ENCODE data around the gene RNASEL.

Gene RNASEL

DNA sequence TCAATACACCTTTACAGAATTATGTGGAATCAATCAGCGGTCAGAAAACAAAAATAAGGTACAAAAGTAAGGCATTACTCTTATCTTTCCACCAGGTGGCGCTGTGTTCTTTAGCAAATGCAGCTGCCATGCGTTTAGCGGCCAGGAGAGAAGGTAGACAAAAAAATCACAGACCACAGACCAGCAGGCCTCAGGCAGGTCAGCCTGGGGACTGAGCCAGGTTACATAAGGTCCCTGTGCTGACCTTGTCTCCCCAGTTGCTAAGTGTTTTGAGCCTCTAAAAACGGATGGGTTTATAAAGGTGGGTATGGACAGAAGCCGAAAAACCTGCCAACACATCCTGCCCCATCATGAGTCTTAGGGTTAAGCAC is 12.3 kb upstream of the RNASEL start:
- in situ Hi-C loops (cut with HindIII; ENCODE audit: low sequenced_read_pairs): no loop called here

DNA sequence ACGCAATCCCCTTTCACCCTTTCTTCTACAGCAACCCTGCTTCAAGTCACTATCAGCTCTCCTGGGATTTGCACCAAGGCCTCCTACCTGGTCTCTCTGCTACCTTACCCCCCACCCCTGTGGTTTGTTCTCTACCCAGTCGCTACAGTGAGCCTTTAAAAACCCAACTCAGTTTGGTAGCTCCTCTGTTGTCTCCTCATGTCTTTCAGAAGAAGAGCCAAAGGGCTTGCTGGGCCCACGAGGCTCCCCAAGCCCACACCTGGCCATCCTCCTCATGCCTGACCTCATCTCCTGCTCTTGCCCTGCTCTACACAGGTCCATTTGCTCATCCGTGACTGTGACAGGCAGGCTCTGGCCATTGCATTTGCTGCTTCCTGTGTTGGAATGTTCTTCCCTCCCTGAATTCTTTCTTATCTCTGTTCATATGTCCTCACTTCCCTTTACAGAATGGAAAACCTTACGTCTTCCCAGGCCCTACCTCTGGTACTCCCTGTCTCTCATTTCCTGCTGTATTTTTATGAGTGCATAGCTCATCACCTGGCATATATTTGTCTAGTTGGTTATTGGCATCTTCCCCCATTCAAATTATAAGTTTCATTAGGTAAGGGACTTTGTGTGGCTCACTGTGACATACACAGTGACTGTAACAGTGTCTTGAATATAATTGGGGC is 11.8 kb upstream of the RNASEL start:
- in situ Hi-C loops (cut with HindIII; ENCODE audit: low sequenced_read_pairs): no loop called here

DNA sequence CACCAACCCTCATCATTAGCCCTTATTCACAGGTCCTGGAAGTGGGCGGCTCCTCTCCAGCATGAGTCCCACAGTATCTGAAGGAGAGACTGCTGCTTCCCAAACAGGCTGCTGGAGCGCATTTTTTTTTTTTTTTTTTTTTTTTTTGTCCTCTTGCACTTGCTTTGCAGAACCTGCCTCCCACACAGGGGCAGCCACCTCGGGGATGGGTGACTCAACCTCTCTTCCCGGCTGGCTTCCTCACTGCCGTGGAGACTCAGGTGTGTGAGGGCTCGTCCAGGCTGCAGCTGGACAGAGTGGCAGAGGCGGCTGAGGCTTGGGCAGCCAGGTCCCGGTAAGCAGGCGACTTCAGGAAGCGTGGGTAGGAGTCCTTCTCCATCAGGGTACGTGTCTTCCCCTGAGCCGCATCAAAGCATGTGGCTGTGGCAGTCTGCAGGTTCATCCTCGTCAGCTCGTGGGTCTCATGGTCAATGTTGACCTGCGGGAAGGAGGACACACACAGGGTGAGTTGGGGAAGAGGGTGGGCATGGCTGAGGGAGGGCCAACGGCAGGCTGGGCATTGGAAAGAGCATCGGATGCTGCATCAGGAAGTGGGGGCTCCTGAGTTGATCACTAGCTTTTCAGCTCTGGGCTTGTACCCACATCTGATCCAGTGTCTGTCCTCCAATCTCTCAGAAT is 11.1 kb upstream of the RNASEL start:
- in situ Hi-C loops (cut with HindIII; ENCODE audit: low sequenced_read_pairs): no loop called here

DNA sequence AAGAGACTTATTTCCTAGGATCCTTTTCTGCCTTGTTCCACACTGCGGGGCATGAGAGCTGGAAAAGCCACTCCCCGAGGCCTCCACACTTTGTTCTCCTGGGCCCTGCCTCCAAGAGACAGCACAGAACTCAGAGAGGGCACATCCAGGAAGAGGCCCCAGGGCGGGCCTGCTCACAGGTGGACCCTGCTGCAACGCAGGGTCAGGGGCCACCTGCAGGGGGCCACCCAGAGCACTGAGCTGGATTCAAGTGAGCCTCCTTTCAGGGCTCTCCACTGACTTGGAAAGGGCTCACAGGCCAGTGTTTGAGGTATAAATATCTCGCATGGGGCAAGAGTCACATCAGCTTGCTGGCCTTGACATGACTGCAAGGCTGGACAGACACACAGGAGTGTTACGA is 10.3 kb upstream of the RNASEL start:
- in situ Hi-C loops (cut with HindIII; ENCODE audit: low sequenced_read_pairs): loop anchor here (5.0 kb wide), 2 partner anchors 83 to 183 kb away; partner anchors contain the start of gene RGS8

DNA sequence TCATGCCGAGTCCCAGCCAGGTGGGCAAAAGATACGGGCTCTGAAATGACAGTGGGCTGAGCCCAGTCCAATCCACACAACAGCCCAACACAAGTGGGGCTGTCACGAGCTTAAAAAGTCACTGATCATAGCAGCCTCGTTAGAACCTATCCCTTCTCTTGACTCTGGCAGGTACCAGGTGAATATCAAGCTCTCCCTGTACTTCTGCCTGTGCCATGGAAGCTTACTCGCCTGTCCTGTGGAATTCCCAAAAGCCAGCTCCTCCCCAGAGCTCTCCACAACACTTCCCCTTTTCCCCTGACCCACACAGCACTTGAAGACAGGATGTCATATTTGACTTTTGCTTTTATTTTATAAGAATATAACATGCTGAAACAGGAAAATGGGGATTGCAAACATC is 9.2 kb upstream of the RNASEL start:
- in situ Hi-C loops (cut with HindIII; ENCODE audit: low sequenced_read_pairs): loop anchor here (5.0 kb wide), 2 partner anchors 84 to 184 kb away; partner anchors contain the start of gene RGS8

DNA sequence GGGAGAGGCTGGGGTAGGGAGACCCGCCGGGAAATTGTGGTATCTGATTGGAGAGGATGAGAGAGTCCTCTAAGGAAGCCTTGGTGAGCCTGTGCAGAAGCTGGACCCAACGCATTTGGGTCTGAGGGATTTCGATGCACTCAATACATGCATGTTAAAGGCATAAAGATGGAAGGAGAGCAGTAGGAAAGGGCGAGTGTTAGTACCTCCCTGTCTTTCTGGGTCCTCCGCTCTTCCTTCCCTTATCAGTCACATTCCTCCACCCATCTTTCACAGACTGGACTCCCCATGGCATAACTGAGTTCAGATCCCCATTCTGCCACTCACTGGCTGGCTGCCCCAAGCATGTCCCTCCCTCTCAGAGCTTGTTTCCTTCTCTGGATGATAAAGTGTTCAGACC is 7.9 kb upstream of the RNASEL start:
- in situ Hi-C loops (cut with HindIII; ENCODE audit: low sequenced_read_pairs): loop anchor here (5.0 kb wide), 2 partner anchors 85 to 185 kb away; partner anchors contain the start of gene RGS8

DNA sequence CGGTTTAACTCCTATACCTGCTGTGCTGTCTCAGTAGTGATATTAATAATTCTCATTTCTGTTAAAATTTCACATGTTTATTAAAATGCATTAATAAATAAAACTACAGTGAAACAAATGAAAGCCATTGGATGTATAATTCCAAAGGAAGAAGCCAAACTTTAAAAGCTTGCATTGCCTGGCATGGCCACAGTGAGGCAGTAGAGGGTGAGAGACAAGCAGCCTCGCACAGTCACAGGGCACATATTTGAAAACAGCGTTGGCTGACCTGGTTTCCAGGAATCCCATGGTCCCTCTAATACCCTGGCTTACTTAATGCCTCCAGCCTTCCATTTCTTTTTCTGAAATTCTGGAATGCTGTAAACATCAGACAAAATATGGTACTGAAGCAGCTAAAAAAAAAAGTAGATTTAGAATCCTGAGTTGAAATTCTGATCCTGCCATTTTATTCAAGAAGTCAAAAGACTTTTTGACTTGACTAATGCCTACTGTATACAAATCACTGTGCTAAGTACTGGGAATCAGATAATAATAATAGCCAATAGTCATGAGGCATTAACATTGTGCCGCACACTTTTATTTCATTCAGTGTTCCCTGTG is 6.7 kb upstream of the RNASEL start:
- in situ Hi-C loops (cut with HindIII; ENCODE audit: low sequenced_read_pairs): loop anchor here (5.0 kb wide), 2 partner anchors 87 to 187 kb away; partner anchors contain the start of gene RGS8

DNA sequence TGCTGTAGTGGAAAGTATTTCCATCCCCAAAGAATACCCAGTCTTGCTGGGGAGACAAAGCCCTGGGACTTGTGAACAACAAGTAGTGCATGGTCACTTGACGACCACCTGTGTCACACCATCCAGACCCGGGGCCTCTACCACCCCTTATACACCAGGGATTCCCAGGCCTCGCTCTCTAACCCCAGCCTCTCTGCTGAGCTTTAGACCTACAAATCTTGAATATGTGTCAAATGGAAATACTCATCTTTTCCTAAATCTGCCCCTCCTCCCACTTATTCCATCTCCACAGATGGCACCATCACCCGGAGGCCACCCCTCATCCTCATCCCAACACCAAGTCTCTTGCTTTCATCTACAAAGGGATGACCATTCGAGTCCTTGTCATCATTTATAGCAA is 875 bp upstream of the RNASEL start:
- in situ Hi-C loops (cut with HindIII; ENCODE audit: low sequenced_read_pairs): no loop called here

DNA sequence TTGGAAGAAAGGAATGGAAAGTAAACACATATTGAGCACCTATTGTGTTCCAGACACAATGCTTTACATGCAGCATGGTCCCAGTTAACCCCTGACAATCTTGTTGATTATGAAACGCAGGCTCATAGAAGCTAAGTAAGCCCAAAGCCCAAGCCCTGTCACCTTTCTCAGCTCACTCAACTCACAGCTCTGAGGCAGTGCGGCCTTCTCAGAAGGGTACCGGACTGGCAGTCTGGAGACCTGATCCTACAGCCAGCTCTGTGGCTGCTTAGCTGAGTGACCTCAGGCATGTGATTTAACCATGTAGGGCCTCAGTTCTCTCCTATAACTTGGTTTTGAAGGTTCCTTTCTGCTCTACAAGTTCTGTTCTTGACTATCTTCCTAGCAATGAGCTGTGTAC is 464 bp upstream of the RNASEL start:
- in situ Hi-C loops (cut with HindIII; ENCODE audit: low sequenced_read_pairs): no loop called here

DNA sequence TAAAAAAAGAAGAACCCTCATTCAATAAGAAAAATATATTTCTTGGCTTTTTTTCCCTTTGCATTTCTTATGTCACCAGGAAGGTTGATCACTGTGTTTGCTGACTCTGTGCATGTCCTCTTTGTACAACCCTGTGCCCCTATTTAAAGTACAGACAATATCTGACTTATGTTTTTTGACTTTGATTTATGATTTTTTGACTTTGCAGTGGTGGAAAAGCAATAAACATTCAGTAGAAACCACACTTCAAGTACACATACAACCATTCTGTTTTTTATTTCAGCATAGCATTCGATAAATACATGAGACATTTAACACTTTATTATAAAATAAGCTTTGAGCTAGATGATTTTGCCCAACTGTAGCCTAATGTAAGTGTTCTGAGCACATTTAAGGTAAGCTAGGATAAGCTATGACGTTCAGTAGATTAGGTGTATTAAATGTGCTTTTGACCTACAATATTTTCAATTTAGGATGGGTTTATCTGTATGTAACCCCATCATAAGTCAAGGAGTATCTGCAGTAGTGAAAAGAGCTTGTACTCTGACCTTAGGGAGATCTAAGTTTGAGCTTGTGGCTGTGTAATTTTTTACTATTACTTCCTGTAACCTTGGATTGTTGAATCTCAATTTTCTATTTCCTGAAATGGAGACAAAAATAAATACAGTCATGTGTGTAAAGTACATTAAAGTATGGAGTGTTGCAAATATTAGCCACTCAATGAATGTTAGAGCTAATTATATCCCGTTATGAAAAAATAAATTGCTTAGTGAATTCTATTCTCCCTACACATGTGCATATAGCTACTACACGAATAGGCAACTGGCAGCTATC is 1.2 kb downstream of the RNASEL start:
- in situ Hi-C loops (cut with HindIII; ENCODE audit: low sequenced_read_pairs): no loop called here

DNA sequence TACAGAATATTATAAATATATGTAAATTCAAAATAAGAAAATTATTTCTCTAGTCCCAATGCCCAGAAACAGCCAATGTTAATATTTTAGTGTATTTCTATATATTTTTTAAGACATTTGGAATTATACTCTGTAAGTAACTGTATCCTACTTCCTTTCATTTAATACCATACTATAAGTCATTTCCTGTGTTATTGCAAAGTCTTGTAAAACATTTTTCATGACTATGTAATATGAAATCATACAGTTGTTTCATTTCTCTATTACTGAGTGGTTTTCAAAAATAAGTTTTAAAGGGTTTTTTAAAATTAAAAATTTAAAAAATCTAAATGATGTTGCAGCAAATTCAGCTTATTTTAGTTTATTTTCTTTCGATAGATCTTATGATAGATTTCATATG is 2.0 kb downstream of the RNASEL start:
- in situ Hi-C loops (cut with HindIII; ENCODE audit: low sequenced_read_pairs): no loop called here

DNA sequence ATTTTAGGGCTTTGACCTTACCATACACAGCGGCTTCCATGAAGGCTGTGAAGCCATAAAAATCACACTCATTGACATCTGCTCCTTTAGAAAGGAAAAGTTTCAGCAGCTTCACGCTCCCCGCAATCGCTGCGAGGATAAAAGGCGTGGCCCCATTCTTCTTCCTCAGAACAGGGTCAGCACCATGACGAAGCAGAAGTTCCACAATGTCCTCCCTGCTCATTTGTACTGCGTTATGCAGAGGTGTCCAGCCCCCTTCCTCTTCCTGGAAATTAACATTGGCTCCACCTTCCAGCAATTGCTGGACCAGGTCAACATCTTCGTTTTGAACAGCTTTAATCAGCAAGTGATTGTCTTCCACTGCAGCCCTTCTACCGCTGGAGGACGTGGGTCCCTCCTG is 2.7 kb downstream of the RNASEL start:
- in situ Hi-C loops (cut with HindIII; ENCODE audit: low sequenced_read_pairs): no loop called here

DNA sequence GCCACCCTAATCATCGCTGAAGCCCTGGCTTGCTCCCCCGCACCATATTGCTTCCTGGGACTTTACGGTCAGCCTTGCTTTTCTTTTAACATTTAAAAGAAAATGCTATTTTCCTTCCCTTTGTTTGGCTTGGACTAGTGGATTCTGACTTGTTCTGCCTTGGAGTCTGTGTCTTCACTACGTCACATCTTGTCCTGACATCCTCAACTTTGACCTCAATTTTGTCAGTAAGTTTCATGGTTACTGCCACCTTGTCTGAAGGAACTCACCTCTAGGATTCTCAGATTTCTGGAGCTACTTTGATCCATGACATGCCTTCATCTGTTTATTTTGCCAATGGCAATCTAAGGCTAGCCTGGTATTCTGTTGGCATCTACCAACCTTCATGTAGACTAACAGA is 4.3 kb downstream of the RNASEL start:
- in situ Hi-C loops (cut with HindIII; ENCODE audit: low sequenced_read_pairs): no loop called here

DNA sequence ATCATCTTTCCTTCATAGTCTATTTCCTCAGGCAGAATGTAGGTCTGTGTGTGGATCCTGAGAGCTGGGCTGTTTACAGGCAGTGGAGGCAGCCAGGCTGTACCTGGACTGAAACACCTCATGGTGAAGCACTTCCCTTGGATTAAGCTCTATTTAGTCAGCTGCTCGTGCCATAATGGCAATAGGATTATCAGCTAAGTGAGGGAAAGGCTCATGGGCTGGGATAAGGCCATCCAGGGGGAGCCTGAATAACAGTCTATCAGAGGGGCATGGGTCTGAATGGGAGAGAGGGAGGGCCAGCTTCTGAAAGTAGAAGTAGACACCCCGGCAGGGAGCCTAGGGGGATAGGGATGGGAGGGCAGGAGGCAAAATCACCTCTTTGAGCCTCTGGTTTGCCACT is 8.3 kb downstream of the RNASEL start:
- in situ Hi-C loops (cut with HindIII; ENCODE audit: low sequenced_read_pairs): no loop called here

DNA sequence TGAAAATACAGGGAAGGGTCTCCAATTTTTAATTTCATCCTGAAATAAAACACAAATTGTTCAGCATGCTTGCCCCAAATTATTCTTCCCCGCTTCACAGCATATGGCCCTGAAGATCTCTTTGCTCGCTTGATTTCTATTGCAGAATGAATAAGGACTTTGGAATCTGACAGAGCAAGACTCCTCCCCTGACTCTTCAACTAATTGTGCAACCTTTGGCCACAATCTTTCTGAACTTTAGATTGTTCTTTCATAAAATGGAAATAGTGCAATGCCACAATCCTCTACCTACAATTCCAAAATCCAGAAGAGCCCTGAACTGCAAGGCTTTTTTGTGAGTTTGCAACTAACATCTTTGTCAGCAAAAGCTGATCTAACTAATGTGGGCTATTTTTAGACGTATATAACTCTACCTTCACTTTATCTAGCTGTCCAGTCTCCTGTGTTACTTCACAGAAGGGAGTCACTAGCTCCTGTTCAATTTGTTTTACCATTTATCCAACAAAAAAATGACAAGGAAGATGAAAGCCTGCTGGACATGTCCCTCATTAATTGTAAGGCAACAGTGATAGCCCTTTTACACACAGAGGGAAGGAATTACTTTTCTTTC is 13.4 kb downstream of the RNASEL start:
- in situ Hi-C loops (cut with HindIII; ENCODE audit: low sequenced_read_pairs): no loop called here

DNA sequence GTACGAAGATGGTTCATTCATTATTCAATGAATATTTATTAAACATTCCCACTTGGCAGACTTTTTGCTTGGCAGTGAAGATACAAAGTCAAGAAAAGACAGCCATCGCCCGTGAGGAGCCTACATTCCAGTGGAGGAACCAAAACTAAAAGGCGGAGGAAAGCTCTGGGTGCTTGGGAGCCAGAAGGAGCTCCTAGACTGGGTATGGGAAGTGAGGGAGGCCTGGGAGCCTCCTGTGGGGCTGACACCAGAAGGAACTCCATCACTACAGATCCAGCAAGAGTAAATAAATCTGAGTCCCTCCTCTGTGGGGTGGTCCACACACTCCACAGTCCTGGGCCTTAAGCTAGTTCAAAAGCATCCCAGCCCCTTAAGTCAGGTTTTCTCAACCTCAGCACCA is 14.9 kb downstream of the RNASEL start:
- in situ Hi-C loops (cut with HindIII; ENCODE audit: low sequenced_read_pairs): no loop called here

DNA sequence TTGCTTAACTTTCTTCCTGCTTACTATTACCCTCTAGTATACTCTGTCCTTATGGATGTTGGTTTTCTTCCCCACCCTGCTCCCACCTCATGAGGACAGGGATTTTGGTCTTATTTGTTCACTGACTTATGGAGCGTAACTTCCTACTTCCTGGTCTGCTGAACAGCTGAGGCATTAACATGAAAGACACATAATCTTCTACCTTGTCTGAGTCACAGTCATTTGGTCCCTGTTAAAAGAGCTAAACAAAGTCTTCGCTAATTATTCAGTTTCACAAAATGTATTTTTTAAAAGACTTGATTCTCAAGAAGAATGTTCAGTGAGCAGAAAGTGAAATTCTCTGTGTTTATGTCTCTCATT is 18.5 kb downstream of the RNASEL start:
- in situ Hi-C loops (cut with HindIII; ENCODE audit: low sequenced_read_pairs): no loop called here

DNA sequence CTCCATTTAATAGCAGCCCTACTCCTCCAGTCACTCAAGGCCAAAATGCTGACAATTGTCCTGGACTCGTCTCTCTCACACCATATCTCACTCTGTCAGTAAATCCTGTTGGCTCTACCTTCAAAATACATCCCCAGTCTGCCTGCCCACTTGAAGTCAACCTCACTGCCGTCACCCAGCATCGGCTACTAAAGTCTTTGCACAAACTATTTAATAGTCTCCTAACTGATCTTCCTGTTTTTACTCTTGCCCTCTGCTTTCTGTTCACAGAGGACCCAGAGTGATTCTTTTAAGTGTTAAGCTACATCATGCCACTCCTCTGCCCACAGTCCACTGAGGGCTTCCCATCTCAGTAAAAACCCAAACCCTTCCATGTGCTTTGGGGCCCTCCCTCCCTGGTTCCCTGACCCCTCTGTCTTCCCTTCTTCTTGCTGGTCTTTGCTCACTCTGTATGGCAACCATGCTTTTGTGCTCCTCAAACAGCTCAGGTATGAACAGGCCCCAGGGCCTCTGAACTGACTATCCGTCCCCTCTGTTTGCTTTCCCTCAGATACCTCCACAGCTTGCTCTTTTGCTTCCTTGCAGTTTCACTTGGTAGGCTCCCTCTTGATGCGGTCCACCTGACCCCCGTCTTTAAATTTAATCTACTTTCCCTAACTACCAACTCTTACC is 19.0 kb downstream of the RNASEL start:
- in situ Hi-C loops (cut with HindIII; ENCODE audit: low sequenced_read_pairs): no loop called here

DNA sequence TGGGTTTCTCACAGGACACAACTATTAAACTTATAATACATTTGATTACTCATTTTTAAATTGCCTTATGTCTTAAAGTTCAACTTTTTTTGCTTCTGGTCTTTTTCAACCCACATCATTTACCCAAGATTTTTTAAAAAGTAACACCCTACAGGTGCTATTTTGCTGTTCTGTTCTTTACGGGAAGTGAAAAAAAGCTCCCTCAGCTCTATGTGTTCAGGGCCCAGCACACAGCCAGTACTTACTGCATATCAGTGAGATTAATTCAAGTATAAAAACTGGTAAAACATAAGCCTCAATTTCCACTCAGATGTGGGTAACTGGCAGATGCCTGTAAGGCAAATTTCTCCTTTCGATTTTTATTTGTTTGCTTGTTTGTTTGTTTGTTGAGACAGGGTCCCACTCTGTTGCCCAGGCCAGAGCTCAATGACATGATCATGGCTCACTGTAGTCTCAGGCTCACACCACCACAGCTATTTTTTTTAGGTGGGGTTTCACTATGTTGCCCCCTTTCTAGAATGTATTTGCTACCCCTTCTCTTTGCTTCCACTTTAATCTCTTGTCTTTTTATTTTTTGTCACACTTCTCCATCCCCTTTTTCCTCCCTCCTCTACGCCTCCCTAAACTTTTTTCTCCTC is 20.3 kb downstream of the RNASEL start:
- in situ Hi-C loops (cut with HindIII; ENCODE audit: low sequenced_read_pairs): no loop called here

DNA sequence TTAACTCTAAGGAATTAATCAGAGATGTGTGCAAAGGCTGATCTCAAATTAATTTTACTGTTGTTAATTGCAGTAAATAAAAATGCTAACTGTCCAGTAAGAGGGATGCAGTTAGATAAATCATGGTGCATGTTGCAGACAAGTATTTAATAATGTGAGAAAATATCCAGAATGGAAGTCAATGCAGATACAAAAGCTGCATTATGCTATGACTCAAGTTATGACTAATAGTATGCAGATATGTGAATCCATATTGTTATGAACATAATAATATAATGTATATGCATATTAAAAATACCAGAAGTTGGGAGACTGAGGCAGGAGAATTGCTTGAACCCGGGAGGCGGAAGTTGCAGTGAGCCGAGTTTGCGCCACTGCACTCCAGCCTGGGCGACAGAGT is 21.4 kb downstream of the RNASEL start:
- in situ Hi-C loops (cut with HindIII; ENCODE audit: low sequenced_read_pairs): no loop called here
